Upper lobe of right lung (tissue), 1 donor: Measurements from ENCODE around the gene DLEC1. TPM values are rescaled to one million over a fixed set of nuclear protein-coding genes. Genes with fewer than 3 reads are reported as not detected.

ENCODE experiments used
- ATAC-seq: fragments of 200-7000 bp; cut with Tn5 transposase; one replicate; pipeline ENCODE4 v1.9.1; 2020; ENCODE audit warnings: mild to moderate bottlenecking, moderate library complexity
- DNase-seq: peaks from one replicate; pipeline ENCODE4 v3.0.0-alpha.2; 2020
- H3K27ac ChIP-seq: fragments of 200-600 bp; one replicate; pipeline ENCODE4 v1.8.0; 2022
- H3K27me3 ChIP-seq: fragments of 200-600 bp; one replicate; pipeline ENCODE4 v1.8.0; 2022; ENCODE audit warnings: mild to moderate bottlenecking
- H3K36me3 ChIP-seq: fragments of 200-600 bp; one replicate; pipeline ENCODE4 v1.8.0; 2022
- H3K4me1 ChIP-seq: fragments of 200-600 bp; one replicate; pipeline ENCODE4 v1.8.0; 2022
- H3K4me3 ChIP-seq: fragments of 200-600 bp; one replicate; pipeline ENCODE4 v1.8.0; 2022; ENCODE audit warnings: mild to moderate bottlenecking
- H3K9me3 ChIP-seq: fragments of 200-600 bp; one replicate; pipeline ENCODE4 v1.8.0; 2022
- CTCF ChIP-seq: fragments of 200-600 bp; IDR thresholded peaks from one replicate; pipeline ENCODE4 v1.8.0; 2022; ENCODE audit warnings: antibody characterized with exemption
- intact Hi-C: fragments of 100-400 bp; cut with DNase I; formaldehyde crosslinking; loops from one replicate; pipeline ENCODE4 v1.11.0; 2022
- total RNA-seq: library from RNA; stranded (reverse); fragmentation: NEBNext Ultra II Directional; extraction: Animal tissue kit (Norgen Biotek cat#: 25700); gene quantifications from one replicate; pipeline ENCODE4 v1.2.1, GENCODE V29; 2021
- donor health status: DM: no; HTN: yes; CAD: no; lungs with severe emphysema.

The DLEC1 gene
- total RNA-seq, 1 donor from 2014 or later, result 2.7 TPM

GRCh38 chr3:38040401-38040800, 1.4 kb downstream of the DLEC1 start:
- intact Hi-C loops, result no loop called here
- no peak for TF ChIP-seq CTCF
- DNase-seq, result no peak
- no peak overlapping the region for H3K27ac ChIP-seq
- no peaks in the 10 kb centered on the region for H3K9me3 ChIP-seq
- H3K27me3 ChIP-seq, result no peaks in the 10 kb centered on the region
- ATAC-seq, result no peak
- H3K4me3 ChIP-seq, result no peak overlapping the region
- H3K4me1 ChIP-seq, result no peaks in the 10 kb centered on the region
- no peaks in the 10 kb centered on the region for H3K36me3 ChIP-seq

- no peaks in the 10 kb centered on the region for H3K4me1 ChIP-seq
- no peak overlapping the region for H3K4me3 ChIP-seq
- H3K27me3 ChIP-seq, result no peaks in the 10 kb centered on the region
- no peak overlapping the region for H3K27ac ChIP-seq
- no peaks in the 10 kb centered on the region for H3K9me3 ChIP-seq
- TF ChIP-seq CTCF, result no peak
- intact Hi-C loops, result no loop called here
- DNase-seq, result no peak
- no peaks in the 10 kb centered on the region for H3K36me3 ChIP-seq
- no peak for ATAC-seq
These were observed 4.5 kb downstream of the DLEC1 start for GRCh38 chr3:38043486-38043885.

GRCh38 chr3:38046027-38046426, 7.0 kb downstream of the DLEC1 start:
- no peak for ATAC-seq
- Histone ChIP-seq H3K9me3 (no peaks in the 10 kb centered on the region), H3K4me1 (no peaks in the 10 kb centered on the region), H3K4me3 (no peak overlapping the region), H3K27ac (no peak overlapping the region), H3K36me3 (no peaks in the 10 kb centered on the region), H3K27me3 (no peaks in the 10 kb centered on the region)
- intact Hi-C loops, result no loop called here
- DNase-seq, result no peak
- no peak for TF ChIP-seq CTCF

- DNase-seq (no peak), ATAC-seq (no peak)
- Histone ChIP-seq H3K4me3 (no peak overlapping the region), H3K36me3 (no peaks in the 10 kb centered on the region), H3K9me3 (no peaks in the 10 kb centered on the region), H3K4me1 (no peaks in the 10 kb centered on the region), H3K27me3 (no peaks in the 10 kb centered on the region), H3K27ac (no peak overlapping the region)
- no peak for TF ChIP-seq CTCF
- intact Hi-C loops, result no loop called here
These were observed 7.8 kb downstream of the DLEC1 start for GRCh38 chr3:38046821-38047220.

- Histone ChIP-seq H3K4me3 (no peak overlapping the region), H3K9me3 (no peaks in the 10 kb centered on the region), H3K36me3 (no peaks in the 10 kb centered on the region), H3K27ac (no peak overlapping the region), H3K4me1 (no peaks in the 10 kb centered on the region), H3K27me3 (no peaks in the 10 kb centered on the region)
- no peak for ATAC-seq
- no peak for TF ChIP-seq CTCF
- intact Hi-C loops, result no loop called here
- DNase-seq, result no peak
These were observed 8.9 kb downstream of the DLEC1 start for GRCh38 chr3:38047896-38048295.
